ENCODE results near the gene CPA2. TPM values are rescaled to one million over a fixed set of nuclear protein-coding genes. Genes with fewer than 3 reads are reported as not detected.

CPA2 gene
- total RNA-seq, 2 experiments from 2014 or later, result not detected

Other genes with a start within 250 kb of the CPA2 start
- gene ZC3HC1, start 215.5 kb upstream of the CPA2 start, total RNA-seq, result 10 to 100 TPM; 19.4 to 20.2 TPM
- 10 to 100 TPM; 14.6 to 16.7 TPM for gene KLHDC10, start 196.3 kb upstream of the CPA2 start, total RNA-seq
- gene TMEM209, start 61.5 kb upstream of the CPA2 start, total RNA-seq, result 10 to 100 TPM; 41.6 to 46.6 TPM
- gene SSMEM1, start 59.0 kb upstream of the CPA2 start, total RNA-seq, result not detected
- not detected for gene CPA4, start 26.3 kb downstream of the CPA2 start, total RNA-seq
- gene CPA5, start 78.0 kb downstream of the CPA2 start, total RNA-seq, result not detected
- gene CPA1, start 113.6 kb downstream of the CPA2 start, total RNA-seq, result not detected
- 10 to 100 TPM; 18.5 to 19.6 TPM for gene CEP41, start 174.2 kb downstream of the CPA2 start, total RNA-seq
- gene MEST, start 225.2 kb downstream of the CPA2 start, total RNA-seq, result 1 to 10 TPM; 1.2 TPM